ENCODE results near the gene NTHL1.

NTHL1 gene

DNA sequence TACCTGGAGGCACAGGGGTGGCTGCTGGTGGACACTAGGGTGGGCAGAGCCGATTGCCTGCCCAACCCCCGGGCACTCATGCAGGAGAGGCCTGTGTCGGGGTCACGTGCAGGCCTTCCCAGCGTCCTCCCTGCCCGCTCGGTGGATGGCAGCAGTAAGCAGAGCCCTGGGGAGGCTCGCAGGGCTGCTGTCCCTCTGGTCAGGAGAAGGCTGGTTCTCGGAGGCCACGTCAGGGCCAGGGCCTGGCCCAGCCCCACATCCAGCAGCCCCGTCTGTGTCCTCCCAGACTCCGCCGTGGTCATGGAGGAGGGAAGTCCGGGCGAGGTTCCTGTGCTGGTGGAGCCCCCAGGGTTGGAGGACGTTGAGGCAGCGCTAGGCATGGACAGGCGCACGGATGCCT, 35.8 kb upstream of the NTHL1 start:
- Histone ChIP-seq H3K36me3 (ENCODE audit: insufficient read depth, low read length) (peaks cover 91% of the 10 kb centered on the region), H3K27me3 (ENCODE audit: insufficient read depth, low read length, poor library complexity) (no peaks in the 10 kb centered on the region), H4K20me1 (ENCODE audit: insufficient read depth, low read length) (peaks cover 13% of the 10 kb centered on the region), H3K4me1 (ENCODE audit: insufficient read depth, low read length) (no peaks in the 10 kb centered on the region), H3K9me3 (ENCODE audit: insufficient read depth, low read length, severe bottlenecking) (no peaks in the 10 kb centered on the region), H3K27ac (ENCODE audit: low read length) (no peak overlapping the region), H2AFZ (ENCODE audit: low read depth, low read length) (no peak overlapping the region), H3K9ac (ENCODE audit: low read depth, low read length) (no peak overlapping the region), H3K79me2 (ENCODE audit: insufficient read depth, low read length) (no peaks in the 10 kb centered on the region), H3K4me2 (ENCODE audit: insufficient read depth, low read length) (no peak overlapping the region), H3K4me3 (ENCODE audit: low read depth in 1 of 2, low read length in 2 of 2) (no peak overlapping the region)
- DNase-seq (no peak), ATAC-seq (ENCODE audit: insufficient read depth, low read depth) (no peak)
- TF ChIP-seq, protein P1, sequence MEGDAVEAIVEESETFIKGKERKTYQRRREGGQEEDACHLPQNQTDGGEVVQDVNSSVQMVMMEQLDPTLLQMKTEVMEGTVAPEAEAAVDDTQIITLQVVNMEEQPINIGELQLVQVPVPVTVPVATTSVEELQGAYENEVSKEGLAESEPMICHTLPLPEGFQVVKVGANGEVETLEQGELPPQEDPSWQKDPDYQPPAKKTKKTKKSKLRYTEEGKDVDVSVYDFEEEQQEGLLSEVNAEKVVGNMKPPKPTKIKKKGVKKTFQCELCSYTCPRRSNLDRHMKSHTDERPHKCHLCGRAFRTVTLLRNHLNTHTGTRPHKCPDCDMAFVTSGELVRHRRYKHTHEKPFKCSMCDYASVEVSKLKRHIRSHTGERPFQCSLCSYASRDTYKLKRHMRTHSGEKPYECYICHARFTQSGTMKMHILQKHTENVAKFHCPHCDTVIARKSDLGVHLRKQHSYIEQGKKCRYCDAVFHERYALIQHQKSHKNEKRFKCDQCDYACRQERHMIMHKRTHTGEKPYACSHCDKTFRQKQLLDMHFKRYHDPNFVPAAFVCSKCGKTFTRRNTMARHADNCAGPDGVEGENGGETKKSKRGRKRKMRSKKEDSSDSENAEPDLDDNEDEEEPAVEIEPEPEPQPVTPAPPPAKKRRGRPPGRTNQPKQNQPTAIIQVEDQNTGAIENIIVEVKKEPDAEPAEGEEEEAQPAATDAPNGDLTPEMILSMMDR (IDR thresholded peaks at IDR 0.05; ENCODE audit: borderline replicate concordance, extremely low read depth, low read length, poor library complexity, severe bottlenecking): no peak
- TF ChIP-seq EZH2 (IDR thresholded peaks at IDR 0.05; ENCODE audit: borderline replicate concordance, low read depth, low read length, severe bottlenecking): no peak

DNA sequence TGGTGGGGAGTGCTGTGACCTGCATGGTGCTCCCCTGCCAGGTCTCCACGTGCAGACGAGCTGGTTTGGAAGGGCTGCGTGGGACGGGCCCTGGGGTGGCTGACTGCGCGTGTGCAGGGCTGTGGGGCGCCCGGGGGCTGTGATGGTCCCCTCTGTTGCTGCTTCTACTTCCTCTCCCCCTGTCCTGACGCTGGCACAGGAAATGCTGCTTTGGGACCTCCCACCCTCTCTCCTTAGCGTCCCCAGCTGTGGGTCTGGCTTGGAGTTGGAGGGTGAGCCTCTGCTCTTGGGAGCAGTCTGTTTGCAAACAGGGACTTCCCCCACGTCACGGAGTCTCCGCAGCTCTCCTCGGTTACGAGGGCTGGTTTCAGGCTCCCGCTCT, 35.3 kb upstream of the NTHL1 start:
- ATAC-seq (ENCODE audit: insufficient read depth, low read depth) (no peak), DNase-seq (no peak)
- Histone ChIP-seq H3K79me2 (ENCODE audit: insufficient read depth, low read length) (no peaks in the 10 kb centered on the region), H4K20me1 (ENCODE audit: insufficient read depth, low read length) (peaks cover 13% of the 10 kb centered on the region), H3K36me3 (ENCODE audit: insufficient read depth, low read length) (peaks cover 88% of the 10 kb centered on the region), H2AFZ (ENCODE audit: low read depth, low read length) (no peak overlapping the region), H3K4me2 (ENCODE audit: insufficient read depth, low read length) (no peak overlapping the region), H3K27me3 (ENCODE audit: insufficient read depth, low read length, poor library complexity) (no peaks in the 10 kb centered on the region), H3K9me3 (ENCODE audit: insufficient read depth, low read length, severe bottlenecking) (no peaks in the 10 kb centered on the region), H3K9ac (ENCODE audit: low read depth, low read length) (no peak overlapping the region), H3K4me1 (ENCODE audit: insufficient read depth, low read length) (no peaks in the 10 kb centered on the region), H3K4me3 (ENCODE audit: low read depth in 1 of 2, low read length in 2 of 2) (no peak overlapping the region), H3K27ac (ENCODE audit: low read length) (no peak overlapping the region)
- no peak for TF ChIP-seq EZH2 (IDR thresholded peaks at IDR 0.05; ENCODE audit: borderline replicate concordance, low read depth, low read length, severe bottlenecking)
- TF ChIP-seq, protein P1 (IDR thresholded peaks at IDR 0.05; ENCODE audit: borderline replicate concordance, extremely low read depth, low read length, poor library complexity, severe bottlenecking): no peak

DNA sequence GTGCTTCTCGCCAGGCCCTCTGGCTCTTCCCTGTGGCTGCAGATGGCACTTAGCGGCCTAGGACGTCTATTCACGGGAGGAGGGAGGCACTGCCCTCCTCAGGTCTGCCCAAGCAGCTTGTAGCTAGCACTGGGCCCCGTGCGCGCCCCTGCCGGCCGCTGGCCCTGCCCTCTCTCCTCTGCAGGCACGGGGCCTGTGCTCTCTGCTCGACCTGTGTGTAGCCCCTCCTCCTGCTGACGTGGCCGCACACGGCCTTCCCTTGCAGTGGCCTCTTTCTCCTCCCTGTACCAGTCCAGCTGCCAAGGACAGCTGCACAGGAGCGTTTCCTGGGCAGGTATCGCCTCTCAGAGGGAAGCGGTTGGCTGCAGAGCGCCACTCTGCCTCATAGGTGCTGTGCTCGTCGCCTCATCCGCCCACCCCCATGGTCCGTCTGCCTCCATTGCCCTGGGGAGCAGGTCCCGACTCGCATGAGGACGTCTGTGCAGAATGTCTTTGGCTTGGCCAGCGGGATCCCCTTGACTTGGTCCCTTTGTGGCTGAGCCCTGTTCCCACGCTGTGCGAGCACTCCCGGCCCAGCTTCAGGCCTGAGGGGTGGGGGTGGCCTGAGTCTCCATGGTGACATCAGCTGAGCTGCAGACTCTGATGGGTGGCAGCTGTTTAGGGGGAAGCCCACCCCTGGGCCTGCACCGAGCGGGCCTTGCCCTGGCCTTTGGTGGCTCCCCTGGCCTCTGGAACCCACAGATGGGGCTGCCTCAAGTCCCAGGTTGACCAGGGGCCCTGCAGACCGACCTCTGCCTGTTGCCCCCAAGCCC, 34.7 kb upstream of the NTHL1 start:
- H3K4me3 ChIP-seq (ENCODE audit: low read depth in 1 of 2, low read length in 2 of 2): no peak overlapping the region
- peaks cover 86% of the 10 kb centered on the region for H3K36me3 ChIP-seq (ENCODE audit: insufficient read depth, low read length)
- no peak overlapping the region for H3K4me2 ChIP-seq (ENCODE audit: insufficient read depth, low read length)
- H3K27me3 ChIP-seq (ENCODE audit: insufficient read depth, low read length, poor library complexity): no peaks in the 10 kb centered on the region
- no peaks in the 10 kb centered on the region for H3K4me1 ChIP-seq (ENCODE audit: insufficient read depth, low read length)
- H3K9ac ChIP-seq (ENCODE audit: low read depth, low read length): no peak overlapping the region
- no peak overlapping the region for H2AFZ ChIP-seq (ENCODE audit: low read depth, low read length)
- H3K79me2 ChIP-seq (ENCODE audit: insufficient read depth, low read length): no peaks in the 10 kb centered on the region
- no peaks in the 10 kb centered on the region for H3K9me3 ChIP-seq (ENCODE audit: insufficient read depth, low read length, severe bottlenecking)
- no peak for ATAC-seq (ENCODE audit: insufficient read depth, low read depth)
- TF ChIP-seq EZH2 (IDR thresholded peaks at IDR 0.05; ENCODE audit: borderline replicate concordance, low read depth, low read length, severe bottlenecking): no peak
- TF ChIP-seq, protein P1 (IDR thresholded peaks at IDR 0.05; ENCODE audit: borderline replicate concordance, extremely low read depth, low read length, poor library complexity, severe bottlenecking): no peak
- H3K27ac ChIP-seq (ENCODE audit: low read length): no peak overlapping the region
- no peak for DNase-seq
- H4K20me1 ChIP-seq (ENCODE audit: insufficient read depth, low read length): peaks cover 13% of the 10 kb centered on the region

All from DND-41 (cell line).